22Rv1 (cell line): ENCODE measurements around the gene FEZF1.

ENCODE experiments used
- CTCF ChIP-seq: fragments of 450-650 bp; IDR thresholded peaks from 2 replicates; pipeline ENCODE4 v1.5.1; 2017; ENCODE audit warnings: mild to moderate bottlenecking
- ZFX ChIP-seq: fragments of 450-650 bp; IDR thresholded peaks from 2 replicates; pipeline ENCODE4 v1.6.1; 2017; ENCODE audit warnings: antibody characterized with exemption, borderline replicate concordance

- TF ChIP-seq CTCF (no peak), ZFX (no peak)
Measured at GRCh38 chr7:122304996-122305421, 459 bp upstream of the FEZF1 start.
